Stimulated activated CD8-positive, alpha-beta memory T cell treated with anti-CD3 and anti-CD28 coated beads, Interleukin-2, amount 100 ng/mL, for 1 hour (primary cell): ENCODE results near the gene CDC42BPA.
A peak's percentile ranks its signal among the peaks of the same experiment; 100 is the strongest.

ENCODE experiments used
- DNase-seq, 2 donors: peaks; one replicate each; pipeline ENCODE4 v3.0.0-alpha.2; 2020; ENCODE audit warnings: low read depth in 2 of 2

The CDC42BPA gene

GRCh38 chr1:226994586-226995364 lies 323.5 kb downstream of the CDC42BPA start:
- DNase-seq: no peak

- DNase-seq: no peak
Measured at GRCh38 chr1:226993814-226994585, 324.3 kb downstream of the CDC42BPA start.

- DNase-seq: no peak
Measured at GRCh38 chr1:226991920-226992319, 326.4 kb downstream of the CDC42BPA start.

- peak in 1 of 2 donors; percentile 14 for DNase-seq
Measured at GRCh38 chr1:226990133-226990716, 328.1 kb downstream of the CDC42BPA start.

GRCh38 chr1:226989085-226989920 lies 329.0 kb downstream of the CDC42BPA start:
- no peak for DNase-seq

- no peak for DNase-seq
Measured at GRCh38 chr1:226988334-226988666, 330.0 kb downstream of the CDC42BPA start.

- DNase-seq: no peak
Measured at GRCh38 chr1:226987623-226988333, 330.5 kb downstream of the CDC42BPA start.

GRCh38 chr1:226987179-226987536 lies 331.1 kb downstream of the CDC42BPA start:
- no peak for DNase-seq

GRCh38 chr1:226986496-226987178 lies 331.7 kb downstream of the CDC42BPA start:
- DNase-seq: no peak

GRCh38 chr1:226985839-226986463 lies 332.3 kb downstream of the CDC42BPA start:
- no peak for DNase-seq

- no peak for DNase-seq
Measured at GRCh38 chr1:226985239-226985838, 333.0 kb downstream of the CDC42BPA start.

GRCh38 chr1:226984521-226985238 lies 333.6 kb downstream of the CDC42BPA start:
- DNase-seq: no peak

- DNase-seq: no peak
Measured at GRCh38 chr1:226983992-226984364, 334.3 kb downstream of the CDC42BPA start.

- no peak for DNase-seq
Measured at GRCh38 chr1:226983247-226983991, 334.9 kb downstream of the CDC42BPA start.

- no peak for DNase-seq
Measured at GRCh38 chr1:226982451-226983177, 335.7 kb downstream of the CDC42BPA start.

- DNase-seq: no peak
Measured at GRCh38 chr1:226981838-226982237, 336.5 kb downstream of the CDC42BPA start.

GRCh38 chr1:226981386-226981817 lies 336.9 kb downstream of the CDC42BPA start:
- no peak for DNase-seq
